NCI-H2227 (cell line): Measurements from ENCODE around the gene BMAL1.

Experiments
- DNase-seq: peaks from one replicate; lab custom pipeline; 2025; ENCODE audit not compliant: unreplicated experiment; lab: John Stamatoyannopoulos, UW

The BMAL1 gene

GRCh38 chr11:13260963-13261588 lies 16.5 kb upstream of the BMAL1 start:
- DNase-seq = no peak

- no peak for DNase-seq
Observed at GRCh38 chr11:13261591-13262061, 16.0 kb upstream of the BMAL1 start.

- no peak for DNase-seq
Observed at GRCh38 chr11:13262096-13262495, 15.5 kb upstream of the BMAL1 start.

- DNase-seq = no peak
Observed at GRCh38 chr11:13268791-13269190, 8.8 kb upstream of the BMAL1 start.

- DNase-seq = no peak
Observed at GRCh38 chr11:13269775-13270174, 7.8 kb upstream of the BMAL1 start.

GRCh38 chr11:13271060-13271693 lies 6.4 kb upstream of the BMAL1 start:
- DNase-seq = no peak

- no peak for DNase-seq
Observed at GRCh38 chr11:13276454-13276831, 1.1 kb upstream of the BMAL1 start.

GRCh38 chr11:13276832-13277767 lies 490 bp upstream of the BMAL1 start:
- peak; percentile 98 for DNase-seq

- peak; percentile 25 for DNase-seq
Observed at GRCh38 chr11:13278609-13279486, 1.3 kb downstream of the BMAL1 start.

- no peak for DNase-seq
Observed at GRCh38 chr11:13279487-13279834, 1.9 kb downstream of the BMAL1 start.

- no peak for DNase-seq
Observed at GRCh38 chr11:13280092-13280722, 2.6 kb downstream of the BMAL1 start.

- no peak for DNase-seq
Observed at GRCh38 chr11:13280777-13281176, 3.2 kb downstream of the BMAL1 start.

GRCh38 chr11:13283636-13284035 lies 6.0 kb downstream of the BMAL1 start:
- DNase-seq = no peak

- no peak for DNase-seq
Observed at GRCh38 chr11:13284776-13285588, 7.4 kb downstream of the BMAL1 start.

- no peak for DNase-seq
Observed at GRCh38 chr11:13286279-13286821, 8.8 kb downstream of the BMAL1 start.

- DNase-seq = no peak
Observed at GRCh38 chr11:13287036-13287435, 9.4 kb downstream of the BMAL1 start.

- DNase-seq = no peak
Observed at GRCh38 chr11:13287681-13288080, 10.1 kb downstream of the BMAL1 start.

GRCh38 chr11:13288375-13289029 lies 10.9 kb downstream of the BMAL1 start:
- DNase-seq = no peak

GRCh38 chr11:13289081-13289480 lies 11.5 kb downstream of the BMAL1 start:
- DNase-seq = no peak
